ENCODE data around the gene DIO3. TPM values are rescaled to one million over a fixed set of nuclear protein-coding genes. Genes with fewer than 3 reads are reported as not detected.

DIO3 gene
- total RNA-seq, 3 donors from 2014 or later: 1.8 to 2.5 (median 1.9) TPM

DNA sequence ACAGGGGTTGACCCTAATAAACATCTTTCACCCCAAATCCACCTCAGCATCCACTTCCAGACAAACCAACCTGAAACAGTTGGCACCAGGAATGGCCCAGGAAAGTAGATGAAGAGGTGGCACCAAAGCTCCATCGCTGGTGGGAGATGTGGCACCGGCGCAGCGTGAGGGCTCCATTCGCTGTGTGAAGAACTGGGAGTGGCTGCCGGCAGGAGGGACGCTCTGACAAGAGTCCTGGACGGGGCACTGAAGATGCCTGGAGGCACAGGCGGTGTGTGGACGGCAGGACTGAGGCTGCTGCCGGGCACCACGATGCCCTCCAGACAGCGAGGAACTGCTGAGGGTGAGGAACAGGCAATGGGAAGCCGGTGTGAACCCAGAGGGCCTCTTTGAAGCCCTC lies 29.3 kb downstream of the DIO3 start:
- intact Hi-C loops (cut with DNase I, micrococcal nuclease): no loop called here
- ATAC-seq (no peak), DNase-seq (peak in 1 of 3 donors; percentile 33)
- H3K4me3 ChIP-seq: no peak overlapping the region
- TF ChIP-seq, protein P1, sequence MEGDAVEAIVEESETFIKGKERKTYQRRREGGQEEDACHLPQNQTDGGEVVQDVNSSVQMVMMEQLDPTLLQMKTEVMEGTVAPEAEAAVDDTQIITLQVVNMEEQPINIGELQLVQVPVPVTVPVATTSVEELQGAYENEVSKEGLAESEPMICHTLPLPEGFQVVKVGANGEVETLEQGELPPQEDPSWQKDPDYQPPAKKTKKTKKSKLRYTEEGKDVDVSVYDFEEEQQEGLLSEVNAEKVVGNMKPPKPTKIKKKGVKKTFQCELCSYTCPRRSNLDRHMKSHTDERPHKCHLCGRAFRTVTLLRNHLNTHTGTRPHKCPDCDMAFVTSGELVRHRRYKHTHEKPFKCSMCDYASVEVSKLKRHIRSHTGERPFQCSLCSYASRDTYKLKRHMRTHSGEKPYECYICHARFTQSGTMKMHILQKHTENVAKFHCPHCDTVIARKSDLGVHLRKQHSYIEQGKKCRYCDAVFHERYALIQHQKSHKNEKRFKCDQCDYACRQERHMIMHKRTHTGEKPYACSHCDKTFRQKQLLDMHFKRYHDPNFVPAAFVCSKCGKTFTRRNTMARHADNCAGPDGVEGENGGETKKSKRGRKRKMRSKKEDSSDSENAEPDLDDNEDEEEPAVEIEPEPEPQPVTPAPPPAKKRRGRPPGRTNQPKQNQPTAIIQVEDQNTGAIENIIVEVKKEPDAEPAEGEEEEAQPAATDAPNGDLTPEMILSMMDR (IDR thresholded peaks at IDR 0.05): no peak
- no peaks in the 10 kb centered on the region for H3K36me3 ChIP-seq (ENCODE audit: low read depth)
- H3K4me1 ChIP-seq (ENCODE audit: low read depth): no peaks in the 10 kb centered on the region
- H3K9me3 ChIP-seq: no peaks in the 10 kb centered on the region

DNA sequence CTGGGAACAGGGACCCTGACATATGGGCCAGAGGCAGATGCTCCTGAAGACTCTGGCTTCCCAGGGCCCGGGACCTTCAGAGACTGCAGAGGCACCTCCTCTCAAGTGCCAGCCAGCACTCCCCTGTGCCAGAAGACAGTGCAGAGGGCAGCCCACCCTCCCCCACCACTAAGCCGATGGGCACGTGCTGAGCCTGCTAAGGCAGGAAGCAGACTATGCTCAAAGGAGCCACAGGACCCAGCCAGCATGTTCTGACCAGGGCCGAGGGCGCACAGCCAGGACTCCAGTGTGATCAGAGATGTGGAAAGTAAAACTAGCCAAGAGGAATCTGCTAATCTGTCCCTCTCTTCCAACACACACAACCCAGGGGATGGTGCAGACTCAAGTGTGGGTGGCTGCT lies 29.8 kb downstream of the DIO3 start:
- DNase-seq: peak in 1 of 3 donors; percentile 38
- no peaks in the 10 kb centered on the region for H3K4me1 ChIP-seq (ENCODE audit: low read depth)
- H3K36me3 ChIP-seq (ENCODE audit: low read depth): no peaks in the 10 kb centered on the region
- intact Hi-C loops (cut with DNase I, micrococcal nuclease): no loop called here
- no peaks in the 10 kb centered on the region for H3K9me3 ChIP-seq
- ATAC-seq: no peak
- TF ChIP-seq, protein P1 (IDR thresholded peaks at IDR 0.05): no peak
- H3K4me3 ChIP-seq: no peak overlapping the region

- Histone ChIP-seq H3K4me3 (no peak overlapping the region), H3K36me3 (ENCODE audit: low read depth) (no peaks in the 10 kb centered on the region), H3K9me3 (no peaks in the 10 kb centered on the region), H3K4me1 (ENCODE audit: low read depth) (no peaks in the 10 kb centered on the region)
- ATAC-seq: no peak
- peak in 1 of 3 donors; percentile 24 for DNase-seq
- TF ChIP-seq, protein P1 (IDR thresholded peaks at IDR 0.05): no peak
- intact Hi-C loops (cut with DNase I, micrococcal nuclease): no loop called here
These were observed 30.3 kb downstream of the DIO3 start for GRCh38 chr14:101591582-101591981.

DNA sequence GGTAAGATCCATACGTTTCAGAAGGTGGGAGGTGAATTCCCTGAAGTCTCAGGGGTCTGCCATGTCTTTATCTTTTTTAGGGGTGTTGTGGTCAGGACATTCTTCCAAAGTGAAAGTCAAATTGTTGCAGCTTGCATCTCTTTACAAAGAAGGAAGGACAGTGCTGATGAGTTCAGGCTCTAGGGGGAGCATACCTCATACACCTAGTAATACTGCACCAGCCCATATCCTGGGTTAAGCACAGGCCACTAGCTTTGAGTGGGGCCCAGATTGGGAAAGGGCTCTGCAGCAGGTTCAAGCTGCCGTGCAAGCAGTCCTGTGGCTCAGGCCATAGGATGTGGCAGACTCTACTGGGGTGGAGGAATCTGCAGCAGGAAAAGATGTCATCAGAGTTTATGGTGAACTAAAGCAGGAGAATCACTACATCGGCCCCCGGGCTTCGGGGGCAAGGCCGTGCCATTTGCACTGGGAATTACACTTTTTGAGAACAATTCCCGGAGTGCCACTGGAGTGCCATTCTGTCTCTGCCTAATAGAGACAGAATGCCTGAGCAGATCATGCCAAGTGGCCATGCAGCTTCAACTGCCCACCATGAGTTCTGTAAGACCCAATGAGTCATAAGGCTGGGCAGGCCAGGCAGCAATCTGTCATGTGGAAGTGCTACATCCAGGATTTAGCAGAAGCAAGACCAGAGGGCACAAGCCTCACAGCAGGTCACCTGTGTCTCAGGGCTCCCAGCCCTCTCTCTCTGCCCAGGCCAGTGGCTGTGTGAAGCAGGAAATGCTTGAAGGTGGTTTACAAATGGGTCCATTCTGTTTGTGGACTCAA lies 32.3 kb downstream of the DIO3 start:
- TF ChIP-seq, protein P1 (IDR thresholded peaks at IDR 0.05): no peak
- ATAC-seq (no peak), DNase-seq (peak in 1 of 3 donors; percentile 25)
- Histone ChIP-seq H3K4me3 (no peak overlapping the region), H3K36me3 (ENCODE audit: low read depth) (no peaks in the 10 kb centered on the region), H3K4me1 (ENCODE audit: low read depth) (no peaks in the 10 kb centered on the region), H3K9me3 (no peaks in the 10 kb centered on the region)
- intact Hi-C loops (cut with DNase I, micrococcal nuclease): no loop called here

DNA sequence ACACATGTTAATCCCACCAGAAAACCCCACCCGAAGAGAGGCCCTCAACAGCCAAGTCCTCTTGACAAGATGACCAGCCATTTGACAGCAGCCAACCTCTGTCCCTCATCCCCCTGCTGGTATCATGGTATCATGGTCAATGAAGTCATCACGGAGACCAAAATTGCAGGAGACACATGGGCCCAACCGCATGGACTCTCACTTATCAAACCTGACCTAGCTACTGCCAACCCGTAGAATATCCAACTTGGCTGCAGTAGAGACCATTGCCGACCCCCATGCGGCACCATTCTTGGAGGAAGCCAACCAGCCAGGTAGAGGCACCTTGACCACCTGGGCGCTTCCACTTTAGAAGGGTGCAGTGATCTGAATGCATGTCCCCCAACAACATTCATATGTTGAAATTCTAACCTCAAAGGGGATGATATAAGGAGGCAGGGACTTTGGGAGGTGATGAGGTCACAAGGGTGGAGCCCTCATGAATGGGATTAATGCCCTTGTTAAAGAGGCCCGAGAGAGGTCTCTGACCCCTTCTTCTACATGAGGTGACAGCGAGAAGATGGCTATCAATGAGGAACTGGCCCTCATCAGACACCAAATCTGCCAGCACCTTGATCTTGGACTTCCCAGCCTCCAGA lies 33.3 kb downstream of the DIO3 start:
- Histone ChIP-seq H3K4me1 (ENCODE audit: low read depth) (no peaks in the 10 kb centered on the region), H3K4me3 (no peak overlapping the region), H3K9me3 (no peaks in the 10 kb centered on the region), H3K36me3 (ENCODE audit: low read depth) (no peaks in the 10 kb centered on the region)
- intact Hi-C loops (cut with DNase I, micrococcal nuclease): no loop called here
- ATAC-seq (no peak), DNase-seq (no peak)
- TF ChIP-seq, protein P1 (IDR thresholded peaks at IDR 0.05): no peak

Data from mucosa of descending colon (tissue), 3 donors.